Left ventricle myocardium superior (tissue), 1 donor: ENCODE results near the gene LHFPL3. TPM values are rescaled to one million over a fixed set of nuclear protein-coding genes. Genes with fewer than 3 reads are reported as not detected.
"Not testable (repeated sequence)": the region's sequence is repeated elsewhere in the genome, so short reads cannot be mapped to it uniquely, and the experiment has no call there.

Experiments used
- ATAC-seq: fragments of 200-7000 bp; cut with Tn5 transposase; one replicate; pipeline ENCODE4 v1.9.1; 2020; ENCODE audit warnings: mild to moderate bottlenecking, moderate library complexity
- DNase-seq: peaks from one replicate; pipeline ENCODE4 v3.0.0-alpha.2; 2020
- intact Hi-C: fragments of 100-400 bp; cut with micrococcal nuclease; formaldehyde crosslinking; loops from one replicate; pipeline ENCODE4 v1.11.0; 2022
- total RNA-seq: library from RNA; stranded (reverse); fragmentation: NEBNext Ultra II Directional; extraction: Animal tissue kit (Norgen Biotek cat#: 25700); gene quantifications from one replicate; pipeline ENCODE4 v1.2.1, GENCODE V29; 2021
- donor health status: DM: no; HTN: yes; CAD: no; lungs with severe emphysema.

Gene LHFPL3
- total RNA-seq, 1 donor from 2014 or later = not detected

- DNase-seq = no peak
- ATAC-seq = no peak
- intact Hi-C loops = no loop called here
Observed at GRCh38 chr7:104934665-104935064, 606.3 kb downstream of the LHFPL3 start.

- ATAC-seq (no peak), DNase-seq (no peak)
- intact Hi-C loops = no loop called here
Observed at GRCh38 chr7:104935276-104935675, 606.9 kb downstream of the LHFPL3 start.

GRCh38 chr7:104936546-104936945, 608.1 kb downstream of the LHFPL3 start:
- intact Hi-C loops = no loop called here
- DNase-seq (no peak), ATAC-seq (no peak)

- ATAC-seq, intact Hi-C loops, DNase-seq: not testable (repeated sequence)
Observed at GRCh38 chr7:104937489-104937888, 609.1 kb downstream of the LHFPL3 start.

- intact Hi-C loops = no loop called here
- no peak for DNase-seq
Observed at GRCh38 chr7:104938741-104939390, 610.5 kb downstream of the LHFPL3 start.

GRCh38 chr7:104940023-104940710, 611.8 kb downstream of the LHFPL3 start:
- intact Hi-C loops = no loop called here
- DNase-seq (no peak), ATAC-seq (no peak)

More at GRCh38 chr7:104938741-104939390, 610.5 kb downstream of the LHFPL3 start:
- no peak for ATAC-seq

- intact Hi-C loops = no loop called here
- DNase-seq (peak; percentile 47), ATAC-seq (peak; percentile 42)
Observed at GRCh38 chr7:104943502-104944343, 615.3 kb downstream of the LHFPL3 start.

GRCh38 chr7:104945599-104945956, 617.2 kb downstream of the LHFPL3 start:
- DNase-seq (no peak), ATAC-seq (no peak)
- intact Hi-C loops = no loop called here

GRCh38 chr7:104946338-104946737, 617.9 kb downstream of the LHFPL3 start:
- ATAC-seq (no peak), DNase-seq (no peak)
- intact Hi-C loops = no loop called here

- intact Hi-C loops = no loop called here
- ATAC-seq (no peak), DNase-seq (no peak)
Observed at GRCh38 chr7:104950006-104950405, 621.6 kb downstream of the LHFPL3 start.

- intact Hi-C loops = no loop called here
- ATAC-seq (peak; percentile 70), DNase-seq (no peak)
Observed at GRCh38 chr7:104950754-104951153, 622.4 kb downstream of the LHFPL3 start.

- peak; percentile 42 for DNase-seq
- intact Hi-C loops = no loop called here
- ATAC-seq = peak; percentile 48
Observed at GRCh38 chr7:104951546-104951945, 623.1 kb downstream of the LHFPL3 start.

GRCh38 chr7:104955276-104955675, 626.9 kb downstream of the LHFPL3 start:
- ATAC-seq (peak; percentile 15), DNase-seq (no peak)
- intact Hi-C loops = no loop called here

Other genes starting within 250 kb of the LHFPL3 start
- 7.7 TPM for gene ORC5, start 120.6 kb upstream of the LHFPL3 start, total RNA-seq